Measurements from ENCODE around the gene TBX5.

DNA sequence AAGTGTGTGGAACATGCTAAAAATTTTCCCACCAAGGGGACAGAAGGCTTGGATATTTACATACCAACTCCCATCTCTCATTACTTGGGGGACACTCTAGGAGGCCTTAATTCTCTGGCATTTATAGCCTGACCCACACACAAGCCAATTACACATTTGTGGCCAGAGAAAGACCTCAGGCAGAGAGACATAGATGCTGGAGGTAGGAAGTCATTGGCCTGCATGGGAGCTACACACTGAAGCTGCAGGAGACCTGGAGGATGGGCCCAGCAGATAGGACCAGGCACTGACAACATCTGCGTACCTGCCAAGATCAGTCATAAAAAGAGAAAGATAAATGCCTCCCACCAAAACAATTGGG, 61.7 kb downstream of the TBX5 start:
- no peak for TF ChIP-seq EZH2 (IDR thresholded peaks at IDR 0.05)
- no peak for TF ChIP-seq POLR2AphosphoS5 (IDR thresholded peaks at IDR 0.05; ENCODE audit: borderline replicate concordance, low read depth, low read length)
- TF ChIP-seq FOXP2 (optimal IDR thresholded peaks at IDR 0.05; ENCODE audit: control extremely low read depth, extremely low read length, insufficient read depth) = no peak
